ENCODE data around the gene ATP5F1A. TPM values are rescaled to one million over a fixed set of nuclear protein-coding genes. Genes with fewer than 3 reads are reported as not detected.
A peak's percentile ranks its signal among the peaks of the same experiment; 100 is the strongest.

ATP5F1A gene
- 100 to 1,000 TPM; 457 to 522 TPM for total RNA-seq

- H3K4me3 ChIP-seq = peak within 1 kb of the TSS; percentile 57 to 81
- TF ChIP-seq POLR2A (IDR thresholded peaks at IDR 0.05) = peak; percentile 72
- TF ChIP-seq POLR2AphosphoS5 (IDR thresholded peaks at IDR 0.05) = peak; percentile 65
- no peak for TF ChIP-seq CTCF (IDR thresholded peaks at IDR 0.05)
- intact Hi-C loops (cut with DNase I) = no loop called here
- H3K9me3 ChIP-seq = no peaks in the 10 kb centered on the region
- H3K4me1 ChIP-seq (replicated peaks) = no peaks in the 10 kb centered on the region
- H3K27me3 ChIP-seq (replicated peaks; ENCODE audit: insufficient read depth) = no peaks in the 10 kb centered on the region
- H3K36me3 ChIP-seq = no peaks in the 10 kb centered on the region
- H3K27ac ChIP-seq = peak within 1 kb of the TSS; percentile 73 to 77
- DNase-seq (ENCODE audit: low spot score) = peak; percentile 89
- WGBS = under 1% methylated on average over 53 of the region's 53 CpGs
Observed at GRCh38 chr18:46097801-46098615, at the start of gene ATP5F1A. ATP5F1A (minus strand) TSS chr18:46098296; CDS start chr18:46098231, 65 bp downstream.

- H3K36me3 ChIP-seq = no peaks in the 10 kb centered on the region
- no peak for DNase-seq (ENCODE audit: low spot score)
- H3K27ac ChIP-seq = no peak overlapping the region
- no peaks in the 10 kb centered on the region for H3K27me3 ChIP-seq (replicated peaks; ENCODE audit: insufficient read depth)
- H3K4me1 ChIP-seq (replicated peaks) = no peaks in the 10 kb centered on the region
- 90% methylated on average over 4 of the region's 4 CpGs for WGBS
- no peak overlapping the region for H3K4me3 ChIP-seq
- H3K9me3 ChIP-seq = no peaks in the 10 kb centered on the region
- intact Hi-C loops (cut with DNase I) = no loop called here
- no peak for TF ChIP-seq CTCF (IDR thresholded peaks at IDR 0.05)
- TF ChIP-seq POLR2AphosphoS5 (IDR thresholded peaks at IDR 0.05) = no peak
- no peak for TF ChIP-seq POLR2A (IDR thresholded peaks at IDR 0.05)
Observed at GRCh38 chr18:46141199-46141598, 43.1 kb upstream of the ATP5F1A start.

- Histone ChIP-seq H3K4me1 (replicated peaks) (no peaks in the 10 kb centered on the region), H3K27ac (no peak overlapping the region), H3K9me3 (no peaks in the 10 kb centered on the region), H3K27me3 (replicated peaks; ENCODE audit: insufficient read depth) (no peaks in the 10 kb centered on the region), H3K4me3 (no peak overlapping the region), H3K36me3 (no peaks in the 10 kb centered on the region)
- DNase-seq (ENCODE audit: low spot score) = no peak
- TF ChIP-seq POLR2A (IDR thresholded peaks at IDR 0.05) = no peak
- TF ChIP-seq CTCF (IDR thresholded peaks at IDR 0.05) = no peak
- TF ChIP-seq POLR2AphosphoS5 (IDR thresholded peaks at IDR 0.05) = no peak
- intact Hi-C loops (cut with DNase I) = no loop called here
- 95% methylated on average over 4 of the region's 4 CpGs for WGBS
Observed at GRCh38 chr18:46140173-46140572, 42.1 kb upstream of the ATP5F1A start.

- no peaks in the 10 kb centered on the region for H3K9me3 ChIP-seq
- H3K4me3 ChIP-seq = no peak overlapping the region
- intact Hi-C loops (cut with DNase I) = no loop called here
- TF ChIP-seq POLR2AphosphoS5 (IDR thresholded peaks at IDR 0.05) = no peak
- TF ChIP-seq CTCF (IDR thresholded peaks at IDR 0.05) = no peak
- TF ChIP-seq POLR2A (IDR thresholded peaks at IDR 0.05) = no peak
- H3K36me3 ChIP-seq = no peaks in the 10 kb centered on the region
- no peaks in the 10 kb centered on the region for H3K4me1 ChIP-seq (replicated peaks)
- DNase-seq (ENCODE audit: low spot score) = no peak
- no peaks in the 10 kb centered on the region for H3K27me3 ChIP-seq (replicated peaks; ENCODE audit: insufficient read depth)
- H3K27ac ChIP-seq = no peak overlapping the region
- 60% methylated on average over 9 of the region's 9 CpGs for WGBS
Observed at GRCh38 chr18:46134920-46135675, 37.0 kb upstream of the ATP5F1A start.

Measured in prostate gland (tissue), 2 donors.